ENCODE results near the gene EVA1C.

GRCh38 chr21:32415451-32416398 is 3.2 kb downstream of the EVA1C start:
- TF ChIP-seq CTCF (IDR thresholded peaks at IDR 0.05) (no peak), POLR2A (IDR thresholded peaks at IDR 0.05) (no peak)
